GM18526 (cell line): ENCODE results near the gene DIP2C.

Source experiments
- POLR2A ChIP-seq: IDR thresholded peaks from 3 replicates; pipeline ENCODE4 v1.6.1; 2011; ENCODE audit not compliant: insufficient read length; ENCODE audit errors: extremely low read depth

Gene DIP2C

DNA sequence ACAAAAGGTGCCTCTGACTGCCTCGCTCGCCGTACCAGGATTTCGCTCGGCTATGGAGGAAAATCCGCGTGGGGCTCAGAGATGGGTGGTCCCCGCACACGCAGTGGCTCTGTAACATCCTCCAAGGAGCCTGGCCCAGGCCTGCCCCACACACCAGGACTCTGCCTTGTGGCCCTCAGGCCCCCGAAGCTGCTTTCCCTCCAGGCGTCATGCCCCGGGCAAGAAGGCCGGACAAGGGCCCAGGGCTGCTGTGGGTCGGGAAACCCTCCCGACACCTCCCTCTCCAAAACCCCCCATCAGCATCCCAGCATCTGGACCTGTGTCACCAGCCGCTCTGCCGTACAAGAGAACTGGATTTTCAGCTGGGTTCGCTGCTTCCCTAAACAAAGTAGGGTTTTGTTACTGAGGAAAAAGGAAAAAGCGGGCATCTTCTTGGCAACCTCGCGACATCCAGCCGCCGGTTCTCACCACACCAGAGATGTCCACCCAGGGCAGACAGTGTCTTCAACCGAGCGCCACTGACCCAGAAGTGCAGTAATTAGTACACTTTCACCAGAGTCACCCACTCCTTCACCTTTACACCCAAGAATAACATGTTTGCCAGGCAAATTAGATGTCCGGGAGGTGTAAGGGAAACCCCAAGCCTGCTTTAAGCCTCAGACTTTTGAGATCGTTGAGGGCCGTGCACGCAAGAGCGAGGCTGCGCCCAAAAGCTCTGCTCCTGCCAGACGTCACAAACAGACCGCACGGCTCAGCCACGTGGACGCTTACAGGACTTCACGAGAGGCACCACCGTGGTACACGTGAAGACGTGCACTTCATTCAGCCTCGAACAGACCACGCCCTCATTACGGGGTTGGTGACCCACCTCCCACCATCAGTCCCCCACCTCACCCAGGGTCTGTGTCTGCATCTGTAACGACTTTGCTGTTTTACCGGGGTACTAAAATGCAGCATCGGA is 62.2 kb downstream of the DIP2C start:
- no peak for TF ChIP-seq POLR2A

- TF ChIP-seq POLR2A, result no peak
These were observed 63.4 kb downstream of the DIP2C start for GRCh38 chr10:625751-626711.

DNA sequence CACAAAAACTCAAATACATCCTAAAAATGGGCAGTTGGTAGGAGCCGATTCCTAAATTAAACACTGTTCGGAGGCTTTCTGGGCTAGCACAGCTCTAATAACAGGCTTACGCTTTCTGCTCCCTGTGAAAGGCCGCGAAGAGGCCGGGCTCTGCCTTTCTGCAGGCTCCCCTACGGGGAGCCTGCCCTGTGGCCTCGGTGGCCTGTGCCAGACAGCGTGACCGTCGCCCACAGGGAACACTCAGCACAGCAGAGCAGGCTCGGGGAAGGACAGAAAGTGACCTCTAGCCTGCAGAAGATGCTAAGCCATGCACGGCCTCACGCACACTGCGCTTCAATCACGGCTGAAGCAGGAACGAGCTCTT is 64.2 kb downstream of the DIP2C start:
- no peak for TF ChIP-seq POLR2A

DNA sequence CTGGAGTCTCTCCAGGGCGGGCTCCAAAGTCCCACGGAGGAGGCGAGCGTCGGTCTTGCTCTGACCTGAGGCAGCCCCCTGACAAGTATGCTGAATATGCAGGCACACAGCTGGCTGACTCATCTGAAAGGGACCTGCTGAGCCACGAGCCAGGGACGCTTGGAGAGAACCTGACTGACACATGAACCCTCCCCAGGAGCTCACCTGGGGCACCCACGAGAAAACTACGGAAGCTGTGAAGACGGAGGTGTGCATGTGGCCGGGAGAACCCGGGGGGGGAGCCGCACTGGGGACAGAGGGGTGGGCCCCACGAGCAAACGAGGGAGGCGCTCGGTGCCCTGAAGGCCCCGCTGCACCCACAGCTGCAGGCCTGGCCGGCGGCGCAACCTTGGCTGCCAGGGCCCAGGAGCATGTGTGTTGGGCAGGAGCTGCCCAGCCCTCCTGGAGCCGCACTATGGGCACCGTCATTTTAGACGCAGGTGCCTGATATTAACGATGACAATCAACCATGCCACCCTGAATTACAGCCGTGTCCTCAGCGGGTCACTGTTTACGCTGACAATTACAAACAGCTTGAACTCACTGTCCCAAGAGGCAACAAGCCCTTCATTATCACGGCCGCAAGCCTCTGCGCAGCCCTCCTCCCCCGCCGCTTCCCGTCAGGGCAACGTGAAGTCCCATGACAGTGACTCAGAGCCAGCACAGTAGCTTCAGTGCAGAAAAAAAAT is 64.7 kb downstream of the DIP2C start:
- no peak for TF ChIP-seq POLR2A

GRCh38 chr10:624312-624604 is 65.2 kb downstream of the DIP2C start:
- no peak for TF ChIP-seq POLR2A

- no peak for TF ChIP-seq POLR2A
These were observed 65.8 kb downstream of the DIP2C start for GRCh38 chr10:623477-624311.

DNA sequence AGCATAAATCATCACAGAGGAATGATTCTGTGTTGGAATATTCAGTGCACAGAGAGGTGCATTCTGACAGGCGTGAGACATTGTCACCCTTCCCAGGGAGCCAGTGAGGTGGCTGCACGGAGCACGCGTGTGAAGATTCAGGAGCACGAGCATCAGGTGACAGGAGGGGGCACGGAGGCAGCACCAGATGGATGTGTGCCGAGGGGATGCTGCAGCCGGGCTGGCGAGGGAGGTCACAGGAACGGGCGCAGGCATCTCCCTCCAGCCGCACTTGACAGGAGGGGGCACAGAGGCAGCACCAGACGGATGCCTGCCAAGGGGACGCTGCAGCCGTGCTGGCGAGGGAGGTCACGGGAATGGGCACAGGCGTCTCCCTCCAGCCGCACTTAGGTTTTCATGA is 66.5 kb downstream of the DIP2C start:
- TF ChIP-seq POLR2A, result no peak

DNA sequence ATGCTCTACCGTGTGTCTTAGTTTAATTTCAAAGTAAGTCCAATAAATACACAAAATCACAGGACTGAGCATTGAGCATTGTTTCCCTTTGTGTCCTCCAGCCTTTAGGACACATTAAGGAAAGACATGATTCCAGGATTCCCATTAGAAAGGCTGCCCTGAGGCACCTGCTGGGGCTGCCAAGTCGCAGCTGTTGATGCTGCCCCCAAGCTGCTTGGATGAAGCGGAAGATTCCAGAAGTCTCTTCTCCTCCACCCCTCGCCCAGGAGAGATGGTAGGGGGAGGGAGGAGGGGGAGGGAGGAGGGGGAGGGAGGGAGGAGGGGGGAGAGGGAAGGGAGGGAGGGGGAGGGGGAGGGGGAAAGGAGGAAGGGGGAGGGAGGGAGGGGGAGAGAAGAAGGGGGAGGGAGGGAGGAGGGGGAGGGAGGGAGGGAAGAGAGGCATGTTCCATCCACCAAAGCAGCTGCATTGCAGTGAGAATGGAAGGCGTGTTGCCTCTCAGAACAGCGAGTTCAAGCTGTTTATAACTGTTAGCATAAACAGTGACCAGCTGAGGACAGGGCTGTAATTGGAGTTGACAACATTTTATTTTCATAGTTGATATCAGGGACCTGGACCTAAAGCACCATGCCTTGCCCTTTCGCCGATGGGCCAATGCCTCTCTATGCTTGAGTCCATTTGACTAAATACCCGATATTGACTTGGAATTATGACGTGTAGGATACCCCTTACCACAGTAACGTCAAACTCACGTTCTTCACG is 67.3 kb downstream of the DIP2C start:
- TF ChIP-seq POLR2A, result no peak

DNA sequence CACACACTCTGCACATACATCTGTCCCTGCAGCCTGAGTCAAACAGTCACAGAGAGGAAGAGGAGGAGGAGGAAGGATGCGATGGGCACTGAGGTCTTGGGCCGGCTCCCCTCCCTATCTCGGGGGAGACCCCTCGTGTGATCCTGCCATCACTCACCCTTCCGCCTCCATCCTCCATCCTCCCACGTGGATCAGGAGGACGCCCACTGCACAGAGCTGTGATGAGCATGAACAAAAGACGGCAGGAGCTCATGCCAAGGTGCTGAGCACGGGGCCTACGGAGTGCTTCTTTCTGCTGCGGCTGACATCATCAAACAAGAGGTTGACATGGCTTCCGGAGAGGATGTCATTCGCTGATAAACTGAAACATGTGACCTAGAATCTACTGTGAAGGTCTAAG is 68.0 kb downstream of the DIP2C start:
- TF ChIP-seq POLR2A, result no peak

DNA sequence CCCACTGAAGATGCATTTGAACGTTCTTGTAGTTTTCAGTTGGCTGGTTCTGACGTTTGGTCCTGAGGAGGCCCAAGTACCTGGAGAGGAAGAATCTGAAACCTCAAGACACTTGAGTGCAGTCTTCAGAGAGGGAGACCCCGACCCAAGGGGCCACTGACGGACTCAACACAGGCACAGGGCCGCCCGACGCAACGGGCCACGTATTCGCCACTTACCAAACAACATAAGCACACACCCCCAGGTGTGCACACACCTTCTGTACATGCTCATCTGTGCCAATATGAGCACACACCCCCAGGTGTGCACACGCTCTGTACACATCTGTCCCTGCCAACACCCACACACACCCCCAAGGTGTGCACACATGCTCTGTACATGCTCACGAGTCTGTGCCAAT is 68.5 kb downstream of the DIP2C start:
- no peak for TF ChIP-seq POLR2A

GRCh38 chr10:620417-620816 is 69.1 kb downstream of the DIP2C start:
- TF ChIP-seq POLR2A, result no peak

DNA sequence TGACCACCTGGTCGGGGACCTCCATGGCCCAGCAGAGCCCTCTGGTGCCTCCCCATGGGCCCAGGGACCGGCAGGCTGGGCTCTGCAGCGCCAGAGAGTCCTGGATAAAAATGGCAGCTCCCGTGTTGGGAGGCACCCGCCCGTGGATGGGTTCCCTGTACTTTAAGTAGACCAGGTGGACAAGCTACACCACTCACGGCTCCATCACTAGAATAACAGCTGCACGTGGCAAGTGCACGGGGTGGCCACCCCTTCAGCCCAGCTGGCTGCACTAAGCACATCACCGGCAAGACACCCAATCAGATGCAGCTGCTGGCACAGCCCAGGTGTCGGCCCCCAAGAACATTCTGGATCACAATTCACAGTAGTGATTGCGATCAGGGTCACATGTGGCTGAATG is 69.8 kb downstream of the DIP2C start:
- no peak for TF ChIP-seq POLR2A

- TF ChIP-seq POLR2A, result no peak
These were observed 71.1 kb downstream of the DIP2C start for GRCh38 chr10:618229-618989.
